ENCODE data around the gene ALDH2.
"Not testable (repeated sequence)": the region's sequence is repeated elsewhere in the genome, so short reads cannot be mapped to it uniquely, and the experiment has no call there.

Gene ALDH2

DNA sequence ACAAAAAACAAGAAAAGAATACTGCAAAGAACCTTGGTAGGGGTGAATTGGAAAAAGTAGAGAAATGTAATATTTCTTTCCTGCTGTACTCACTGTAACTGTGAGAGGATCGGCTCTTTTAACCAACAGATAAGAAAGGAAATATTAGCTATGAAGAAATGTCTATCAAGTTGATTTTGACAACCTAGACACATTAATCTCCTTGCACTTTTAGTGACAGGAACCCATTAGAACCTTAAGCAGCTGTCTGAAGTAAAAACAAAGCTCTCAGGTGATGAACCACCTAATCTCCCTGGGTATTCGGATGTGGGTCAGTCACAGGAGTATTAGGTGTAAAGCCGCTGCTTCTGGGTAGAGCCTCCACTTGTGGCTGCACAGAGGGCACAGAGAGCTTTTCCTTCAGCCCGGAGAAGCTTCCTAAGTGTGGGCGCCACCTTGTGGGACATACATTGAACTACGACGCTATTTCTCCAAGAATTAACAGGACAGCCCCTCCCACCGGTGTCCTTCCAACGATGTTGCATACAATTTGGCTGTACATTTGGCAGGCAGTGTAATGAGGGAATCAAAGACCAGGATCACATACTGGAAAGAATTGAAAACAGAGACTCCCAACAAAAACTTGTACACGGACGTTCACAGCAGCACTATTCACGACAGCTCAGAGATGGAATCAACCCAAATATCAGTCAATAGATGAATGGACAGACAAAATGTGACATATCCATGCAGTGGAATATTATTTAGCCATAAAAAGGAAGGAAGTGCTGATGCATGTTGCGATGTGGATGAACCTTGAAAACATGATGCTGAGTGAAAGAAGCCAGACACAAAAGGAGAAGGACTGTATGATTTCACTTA, 46.4 kb downstream of the ALDH2 start:
- H3K4me3 ChIP-seq (ENCODE audit: control insufficient read depth, low read depth, low read length): no peak overlapping the region
- peak; percentile 86 for DNase-seq (ENCODE audit: low read depth)
- TF ChIP-seq, protein P1, sequence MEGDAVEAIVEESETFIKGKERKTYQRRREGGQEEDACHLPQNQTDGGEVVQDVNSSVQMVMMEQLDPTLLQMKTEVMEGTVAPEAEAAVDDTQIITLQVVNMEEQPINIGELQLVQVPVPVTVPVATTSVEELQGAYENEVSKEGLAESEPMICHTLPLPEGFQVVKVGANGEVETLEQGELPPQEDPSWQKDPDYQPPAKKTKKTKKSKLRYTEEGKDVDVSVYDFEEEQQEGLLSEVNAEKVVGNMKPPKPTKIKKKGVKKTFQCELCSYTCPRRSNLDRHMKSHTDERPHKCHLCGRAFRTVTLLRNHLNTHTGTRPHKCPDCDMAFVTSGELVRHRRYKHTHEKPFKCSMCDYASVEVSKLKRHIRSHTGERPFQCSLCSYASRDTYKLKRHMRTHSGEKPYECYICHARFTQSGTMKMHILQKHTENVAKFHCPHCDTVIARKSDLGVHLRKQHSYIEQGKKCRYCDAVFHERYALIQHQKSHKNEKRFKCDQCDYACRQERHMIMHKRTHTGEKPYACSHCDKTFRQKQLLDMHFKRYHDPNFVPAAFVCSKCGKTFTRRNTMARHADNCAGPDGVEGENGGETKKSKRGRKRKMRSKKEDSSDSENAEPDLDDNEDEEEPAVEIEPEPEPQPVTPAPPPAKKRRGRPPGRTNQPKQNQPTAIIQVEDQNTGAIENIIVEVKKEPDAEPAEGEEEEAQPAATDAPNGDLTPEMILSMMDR (conservative IDR thresholded peaks at IDR 0.05; ENCODE audit: control insufficient read depth, insufficient read depth, low read depth, low read length): peak; percentile 85

DNA sequence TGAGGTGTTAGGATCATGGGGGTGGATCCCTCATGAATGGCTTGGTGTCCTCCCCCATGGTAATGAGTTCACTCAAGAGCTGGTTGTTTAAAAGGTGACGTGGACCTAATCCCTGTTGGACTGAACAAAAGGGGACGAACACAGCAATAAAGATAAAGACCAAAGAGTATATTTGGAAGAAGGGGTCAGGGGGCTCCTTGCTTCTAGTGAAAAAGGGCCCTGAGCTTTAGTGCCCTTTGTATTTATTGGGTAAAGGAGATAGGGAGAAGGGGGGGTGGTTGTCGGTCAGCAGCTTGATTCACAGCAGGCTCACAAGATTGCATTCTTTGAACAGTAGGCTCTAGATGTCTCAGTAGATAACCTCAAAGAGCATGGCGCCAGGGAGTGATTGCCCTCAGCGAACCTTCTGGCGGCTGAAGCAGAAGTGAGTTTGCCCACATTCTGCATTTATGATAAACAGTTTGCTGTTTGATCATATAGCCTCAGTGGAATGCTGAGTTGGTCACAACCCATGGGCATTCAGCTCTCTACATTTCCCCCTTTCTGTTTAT, 49.4 kb downstream of the ALDH2 start:
- DNase-seq (ENCODE audit: low read depth): no peak
- H3K4me3 ChIP-seq (ENCODE audit: control insufficient read depth, low read depth, low read length): no peak overlapping the region
- TF ChIP-seq, protein P1 (conservative IDR thresholded peaks at IDR 0.05; ENCODE audit: control insufficient read depth, insufficient read depth, low read depth, low read length): no peak

DNA sequence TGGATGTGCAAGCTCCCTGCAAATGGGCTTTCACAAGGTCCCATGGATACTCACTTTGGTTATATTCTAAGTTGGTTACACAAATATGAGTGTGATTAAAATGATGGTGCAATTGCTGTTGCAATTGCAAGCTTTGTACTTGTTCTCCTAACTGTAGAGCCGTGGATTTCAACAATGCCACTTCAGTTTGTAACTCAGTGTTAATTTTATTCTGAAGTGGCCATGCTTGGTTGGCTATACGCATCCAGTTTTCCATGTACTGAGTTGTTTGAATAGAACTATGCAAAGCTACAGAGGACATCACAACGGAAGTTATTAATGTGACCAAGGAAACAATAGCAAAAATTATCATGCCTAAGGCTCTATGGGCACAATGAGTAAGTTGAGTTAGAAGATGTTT, 50.2 kb downstream of the ALDH2 start:
- H3K4me3 ChIP-seq (ENCODE audit: control insufficient read depth, low read depth, low read length); DNase-seq (ENCODE audit: low read depth): not testable (repeated sequence)

DNA sequence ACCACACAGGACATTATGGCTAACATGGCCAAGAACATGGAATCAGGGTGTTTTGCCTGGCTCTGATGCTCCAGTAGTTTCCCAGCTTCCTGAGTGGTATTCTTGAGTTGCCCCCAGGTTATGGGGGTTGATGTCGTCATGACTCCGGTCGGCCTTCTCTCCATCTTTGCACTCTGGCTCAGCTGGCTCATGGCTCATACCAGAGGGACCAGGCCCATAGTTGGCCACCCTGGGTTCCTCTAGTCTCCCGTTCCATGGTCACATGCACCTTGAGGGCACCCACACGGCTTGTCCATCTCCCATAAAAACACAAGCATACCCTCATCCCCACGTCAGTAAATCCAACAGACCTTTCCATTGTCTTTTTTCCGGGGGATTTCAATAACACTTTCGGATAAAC, 51.6 kb downstream of the ALDH2 start:
- TF ChIP-seq, protein P1 (conservative IDR thresholded peaks at IDR 0.05; ENCODE audit: control insufficient read depth, insufficient read depth, low read depth, low read length): no peak
- no peak for DNase-seq (ENCODE audit: low read depth)
- no peak overlapping the region for H3K4me3 ChIP-seq (ENCODE audit: control insufficient read depth, low read depth, low read length)

DNA sequence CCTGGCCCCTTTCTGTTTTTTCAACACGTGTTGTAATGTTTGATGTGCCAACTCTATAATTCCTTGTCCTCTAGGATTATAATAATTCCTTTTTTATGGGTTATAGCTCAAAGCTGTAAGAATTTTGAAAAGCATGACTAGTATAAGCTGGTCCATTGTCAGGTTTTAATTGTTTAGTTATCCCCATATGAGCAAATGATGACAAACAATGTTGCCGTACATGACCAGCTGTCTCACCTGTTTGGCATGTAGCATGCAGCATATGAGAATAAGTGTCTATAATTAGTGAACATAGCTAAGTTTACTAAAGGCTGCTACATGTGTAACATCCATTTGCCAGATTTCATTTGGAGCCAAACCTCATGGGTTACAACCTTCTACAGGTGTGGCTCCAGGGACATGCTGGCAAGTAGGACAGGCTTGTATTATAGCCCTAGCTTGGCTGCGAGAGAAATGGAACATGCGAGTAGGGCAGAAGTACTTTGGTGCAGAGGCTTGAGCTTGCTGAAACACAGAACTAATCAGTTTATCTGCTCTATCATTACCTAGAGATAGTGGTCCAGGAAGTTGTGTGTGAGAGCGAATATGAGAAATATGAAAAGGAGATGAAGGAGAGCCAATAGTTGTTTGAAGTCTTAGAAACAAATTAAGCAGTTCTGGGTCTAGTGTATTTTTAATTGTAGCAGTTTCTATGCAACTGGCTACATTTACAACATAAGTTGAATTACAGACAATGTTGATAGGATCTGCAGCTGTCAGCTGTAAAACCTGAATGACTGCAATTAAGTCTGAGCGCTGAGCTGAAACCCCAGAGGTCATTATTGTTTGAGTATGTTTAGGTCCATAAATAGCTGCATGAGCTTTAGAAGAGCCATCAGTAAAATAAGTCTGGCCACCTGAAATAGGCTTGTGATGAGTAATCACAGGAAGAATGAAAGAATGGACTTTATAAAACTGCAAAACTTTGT, 52.7 kb downstream of the ALDH2 start:
- DNase-seq (ENCODE audit: low read depth): no peak
- no peak overlapping the region for H3K4me3 ChIP-seq (ENCODE audit: control insufficient read depth, low read depth, low read length)
- TF ChIP-seq, protein P1 (conservative IDR thresholded peaks at IDR 0.05; ENCODE audit: control insufficient read depth, insufficient read depth, low read depth, low read length): no peak

DNA sequence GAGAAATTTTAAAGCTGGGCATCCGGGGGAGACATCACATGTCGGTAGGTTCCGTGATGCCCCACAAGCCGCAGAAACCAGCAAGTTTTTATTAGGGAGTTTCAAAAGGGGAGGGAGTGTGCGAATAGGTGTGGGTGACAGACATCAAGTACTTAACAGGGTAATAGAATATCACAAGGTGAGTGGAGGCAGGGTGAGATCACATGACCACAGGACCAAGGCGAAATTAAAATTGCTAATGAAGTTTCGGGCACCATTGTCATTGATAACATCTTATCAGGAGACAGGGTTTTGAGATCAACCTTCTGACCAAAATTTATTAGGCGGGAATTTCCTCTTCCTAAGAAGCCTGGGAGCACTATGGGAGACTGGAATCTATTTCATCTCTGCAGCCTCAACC, 54.1 kb downstream of the ALDH2 start:
- DNase-seq (ENCODE audit: low read depth); H3K4me3 ChIP-seq (ENCODE audit: control insufficient read depth, low read depth, low read length): not testable (repeated sequence)

DNA sequence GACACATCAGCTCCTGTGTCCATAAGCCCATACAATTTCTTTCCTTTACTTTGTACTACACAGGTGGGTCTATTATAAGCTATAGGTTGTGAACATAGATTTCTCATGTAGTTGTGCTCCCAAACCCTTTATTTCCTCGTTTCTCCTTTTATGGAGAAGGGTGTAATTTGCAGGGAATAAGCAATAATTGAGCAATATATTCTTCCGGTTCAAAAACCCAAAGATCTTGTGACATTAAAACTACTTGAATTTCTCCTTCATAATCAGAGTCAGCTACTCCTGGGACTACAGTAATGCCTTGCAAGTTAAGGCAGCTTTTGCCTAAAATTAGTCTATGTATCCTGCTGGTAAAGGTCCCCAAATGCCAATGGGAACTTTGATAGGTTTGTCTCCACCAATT, 56.2 kb downstream of the ALDH2 start:
- no peak overlapping the region for H3K4me3 ChIP-seq (ENCODE audit: control insufficient read depth, low read depth, low read length)
- no peak for DNase-seq (ENCODE audit: low read depth)
- TF ChIP-seq, protein P1 (conservative IDR thresholded peaks at IDR 0.05; ENCODE audit: control insufficient read depth, insufficient read depth, low read depth, low read length): no peak
